Stomach smooth muscle (tissue), 2 donors: ENCODE data around the gene RABIF.

ENCODE experiments used
- H3K27ac ChIP-seq: one replicate; pipeline ENCODE4 v1.7.0; 2013; ENCODE audit warnings: mild to moderate bottlenecking, low read length, inconsistent platforms
- H3K27me3 ChIP-seq, 2 donors: one replicate each; pipeline ENCODE4 v1.7.0; 2013; ENCODE audit warnings: low read length in 2 of 2; ENCODE audit not compliant: insufficient read depth in 2 of 2, control insufficient read depth in 1 of 2
- H3K36me3 ChIP-seq, 2 donors: one replicate each; pipeline ENCODE4 v1.7.0; 2013; ENCODE audit warnings: low read length in 2 of 2; ENCODE audit not compliant: control insufficient read depth in 2 of 2, insufficient read depth in 2 of 2
- H3K4me1 ChIP-seq: one replicate; pipeline ENCODE4 v1.7.0; 2013; ENCODE audit warnings: low read length; ENCODE audit not compliant: control insufficient read depth, insufficient read depth
- H3K4me3 ChIP-seq, 2 donors: one replicate each; pipeline ENCODE4 v1.7.0; 2013; ENCODE audit warnings: low read length in 2 of 2
- H3K9ac ChIP-seq, 2 donors: one replicate each; pipeline ENCODE4 v1.7.0; 2013; ENCODE audit warnings: low read length in 2 of 2, mild to moderate bottlenecking in 1 of 2
- H3K9me3 ChIP-seq, 2 donors: one replicate each; pipeline ENCODE4 v1.7.0; 2013; ENCODE audit warnings: low read length in 2 of 2; ENCODE audit not compliant: control insufficient read depth in 2 of 2
- donor health status: healthy.
- donor health status: Pancreatic carcinoma.

RABIF gene

DNA sequence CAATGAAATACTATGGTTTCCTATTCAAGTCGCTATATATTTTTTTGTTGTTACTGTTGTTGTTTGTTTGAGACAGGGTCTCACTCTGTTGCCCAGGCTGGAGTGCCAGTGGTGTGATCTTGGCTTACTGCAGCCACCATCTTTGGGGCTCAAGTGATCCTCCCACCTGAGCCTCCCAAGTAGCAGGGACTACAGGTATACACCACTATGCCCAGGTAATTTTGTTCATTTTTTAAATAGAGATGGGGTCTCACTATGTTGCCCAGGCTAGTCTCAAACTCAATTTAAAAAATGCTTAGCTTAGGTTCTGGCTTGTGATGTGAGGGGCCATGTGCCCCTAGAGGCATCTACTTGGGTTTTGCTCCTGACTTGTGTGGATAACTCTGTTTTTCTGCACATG is 9.8 kb downstream of the RABIF start:
- no peaks in the 10 kb centered on the region for H3K9me3 ChIP-seq
- H3K36me3 ChIP-seq, result peaks cover 5 to 15% of the 10 kb centered on the region in 2 donors
- no peak overlapping the region for H3K4me3 ChIP-seq
- no peaks in the 10 kb centered on the region for H3K4me1 ChIP-seq
- H3K27ac ChIP-seq, result no peak overlapping the region
- H3K27me3 ChIP-seq, result no peaks in the 10 kb centered on the region
- H3K9ac ChIP-seq, result no peak overlapping the region

GRCh38 chr1:202873026-202873425 is 15.9 kb downstream of the RABIF start:
- H3K4me3 ChIP-seq, result no peak overlapping the region
- H3K36me3 ChIP-seq, result no peaks in the 10 kb centered on the region
- H3K9ac ChIP-seq, result no peak overlapping the region
- no peak overlapping the region for H3K27ac ChIP-seq
- no peaks in the 10 kb centered on the region for H3K4me1 ChIP-seq
- H3K27me3 ChIP-seq, result no peaks in the 10 kb centered on the region
- H3K9me3 ChIP-seq, result no peaks in the 10 kb centered on the region

GRCh38 chr1:202871367-202871766 is 17.6 kb downstream of the RABIF start:
- Histone ChIP-seq H3K27me3 (no peaks in the 10 kb centered on the region), H3K27ac (no peak overlapping the region), H3K9ac (no peak overlapping the region), H3K9me3 (no peaks in the 10 kb centered on the region), H3K4me3 (no peak overlapping the region), H3K4me1 (no peaks in the 10 kb centered on the region), H3K36me3 (no peaks in the 10 kb centered on the region)

GRCh38 chr1:202862679-202863560 is 26.0 kb downstream of the RABIF start:
- H3K36me3 ChIP-seq, result no peaks in the 10 kb centered on the region
- H3K4me1 ChIP-seq, result peaks cover 22% of the 10 kb centered on the region
- H3K9ac ChIP-seq, result no peak overlapping the region
- H3K4me3 ChIP-seq, result no peak overlapping the region
- no peaks in the 10 kb centered on the region for H3K27me3 ChIP-seq
- no peaks in the 10 kb centered on the region for H3K9me3 ChIP-seq
- H3K27ac ChIP-seq, result no peak overlapping the region

- H3K4me3 ChIP-seq, result peak overlapping the region; percentile 80 to 85
- peaks cover 24% of the 10 kb centered on the region for H3K4me1 ChIP-seq
- no peaks in the 10 kb centered on the region for H3K27me3 ChIP-seq
- no peak overlapping the region for H3K27ac ChIP-seq
- H3K9me3 ChIP-seq, result no peaks in the 10 kb centered on the region
- H3K36me3 ChIP-seq, result no peaks in the 10 kb centered on the region
- peak overlapping the region; percentile 53 to 68 for H3K9ac ChIP-seq
These were observed 27.4 kb downstream of the RABIF start for GRCh38 chr1:202861420-202862132.

DNA sequence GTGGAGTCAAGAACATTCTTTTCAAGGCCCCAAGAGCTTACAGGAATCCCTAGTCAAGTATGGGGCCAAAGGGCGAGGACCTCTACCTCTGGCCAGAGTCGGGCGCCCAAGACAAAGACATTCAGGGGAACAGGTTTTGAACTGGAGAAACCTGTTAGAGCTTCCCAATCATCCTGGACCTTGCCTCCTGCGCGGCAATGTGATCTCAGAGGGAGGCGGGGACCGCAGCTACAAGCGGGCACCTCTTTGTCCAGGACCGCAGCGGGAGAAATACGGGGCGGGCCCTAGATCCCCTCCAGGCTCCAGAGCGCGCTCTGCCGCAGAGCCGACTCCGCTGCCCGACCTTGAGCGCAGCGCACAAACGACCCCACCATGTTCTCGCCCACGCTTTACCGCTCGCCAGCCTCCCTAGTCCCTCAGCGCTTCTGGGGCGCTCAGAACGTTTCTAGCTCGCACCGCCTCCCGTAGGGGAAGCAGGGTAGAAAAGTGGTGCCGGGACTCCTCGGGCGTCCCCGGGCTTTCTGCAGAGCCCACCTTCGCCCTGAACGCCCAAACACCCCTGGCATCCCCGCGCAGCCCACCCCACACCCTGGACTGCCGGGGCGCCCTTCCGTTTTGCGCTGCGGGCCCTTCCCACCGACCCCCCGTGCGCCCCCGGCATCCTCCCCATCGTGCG is 28.1 kb downstream of the RABIF start:
- peak overlapping the region; percentile 53 to 55 for H3K9ac ChIP-seq
- H3K36me3 ChIP-seq, result no peaks in the 10 kb centered on the region
- H3K4me3 ChIP-seq, result peak overlapping the region; percentile 80 to 85
- H3K9me3 ChIP-seq, result no peaks in the 10 kb centered on the region
- no peaks in the 10 kb centered on the region for H3K27me3 ChIP-seq
- no peak overlapping the region for H3K27ac ChIP-seq
- peaks cover 24% of the 10 kb centered on the region for H3K4me1 ChIP-seq

DNA sequence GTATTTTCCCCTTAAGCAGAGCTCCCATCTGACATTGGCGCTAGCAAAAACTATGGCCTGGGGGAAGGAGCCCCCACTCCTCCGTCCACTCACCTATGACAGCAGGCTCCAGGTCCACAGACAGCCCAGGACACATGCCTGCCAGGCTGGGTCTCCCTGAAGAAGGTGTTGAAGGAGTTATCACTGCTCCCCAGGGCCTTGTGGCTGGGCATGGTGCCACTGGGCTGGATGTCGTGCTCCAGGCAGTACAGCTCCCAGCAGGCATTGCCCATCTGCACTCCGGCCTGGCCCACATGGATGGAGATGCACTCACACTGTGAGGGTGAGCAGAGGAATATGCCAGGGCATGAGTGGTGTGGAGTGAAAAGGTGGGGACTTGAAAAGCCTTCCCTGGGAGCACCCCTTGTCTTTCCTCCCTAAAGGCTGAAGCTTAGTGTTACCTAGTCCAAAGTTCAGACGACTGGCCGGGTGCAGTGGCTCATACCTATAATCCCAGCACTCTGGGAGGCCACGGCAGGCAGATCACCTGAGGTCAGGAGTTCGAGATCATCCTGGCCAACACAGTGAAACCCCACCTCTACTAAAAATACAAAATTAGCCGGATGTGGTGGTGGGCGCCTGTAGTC is 30.0 kb downstream of the RABIF start:
- Histone ChIP-seq H3K9ac (peak overlapping the region; percentile 5 to 30), H3K27me3 (no peaks in the 10 kb centered on the region), H3K4me3 (no peak overlapping the region), H3K9me3 (no peaks in the 10 kb centered on the region), H3K27ac (peak overlapping the region; percentile 58), H3K36me3 (no peaks in the 10 kb centered on the region), H3K4me1 (peaks cover 24% of the 10 kb centered on the region)

GRCh38 chr1:202858331-202858730 is 30.6 kb downstream of the RABIF start:
- Histone ChIP-seq H3K27ac (peak overlapping the region; percentile 58), H3K4me3 (no peak overlapping the region), H3K27me3 (no peaks in the 10 kb centered on the region), H3K4me1 (peaks cover 24% of the 10 kb centered on the region), H3K9me3 (no peaks in the 10 kb centered on the region), H3K36me3 (no peaks in the 10 kb centered on the region), H3K9ac (peak overlapping the region in 1 of 2 donors; percentile 30)

DNA sequence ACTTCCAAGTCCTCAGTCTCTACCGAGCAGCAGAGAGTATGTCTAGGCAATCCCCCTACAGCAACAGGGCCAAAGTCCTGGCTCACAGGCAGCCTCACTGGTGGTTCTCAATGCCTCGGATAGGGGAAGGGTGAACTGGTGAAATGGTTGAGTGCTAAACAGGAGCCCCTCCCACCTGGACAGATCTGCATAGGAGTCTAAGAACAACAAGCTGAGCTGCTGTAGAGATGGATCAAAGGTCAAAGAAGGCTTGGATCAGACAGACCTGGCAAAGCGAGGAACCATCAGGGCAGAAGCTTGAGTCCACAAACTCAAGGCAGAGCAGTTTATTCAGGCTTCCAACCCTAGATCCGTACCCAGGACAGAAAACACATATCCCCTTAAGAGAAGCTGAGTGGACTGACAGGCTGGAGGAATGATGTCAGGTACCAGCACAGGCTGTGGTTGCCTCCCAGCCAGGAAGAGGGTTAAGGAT is 31.8 kb downstream of the RABIF start:
- Histone ChIP-seq H3K36me3 (no peaks in the 10 kb centered on the region), H3K9ac (no peak overlapping the region), H3K27me3 (no peaks in the 10 kb centered on the region), H3K4me1 (peaks cover 24% of the 10 kb centered on the region), H3K4me3 (no peak overlapping the region), H3K27ac (no peak overlapping the region), H3K9me3 (no peaks in the 10 kb centered on the region)

GRCh38 chr1:202856014-202856413 is 32.9 kb downstream of the RABIF start:
- H3K9ac ChIP-seq, result no peak overlapping the region
- H3K9me3 ChIP-seq, result no peaks in the 10 kb centered on the region
- H3K36me3 ChIP-seq, result no peaks in the 10 kb centered on the region
- no peak overlapping the region for H3K4me3 ChIP-seq
- H3K4me1 ChIP-seq, result peaks cover 16% of the 10 kb centered on the region
- no peaks in the 10 kb centered on the region for H3K27me3 ChIP-seq
- H3K27ac ChIP-seq, result no peak overlapping the region
